Neural cell (in vitro differentiated cells): ENCODE results near the gene FGF5.

Source experiments
- EZH2 ChIP-seq: fragments of 200-600, 300-800 bp; shearing (Covaris generic), sonication (generic); IDR thresholded peaks from 2 replicates; pipeline ENCODE4 v1.6.1; 2014; ENCODE audit warnings: antibody characterized with exemption, low read length, borderline replicate concordance, mild to moderate bottlenecking; ENCODE audit not compliant: insufficient read depth, poor library complexity, severe bottlenecking
- POLR2AphosphoS5 ChIP-seq: IDR thresholded peaks from 2 replicates; pipeline ENCODE4 v1.6.1; 2012
- REST ChIP-seq: IDR thresholded peaks from 2 replicates; pipeline ENCODE4 v1.6.1; 2012; ENCODE audit warnings: borderline replicate concordance
- SMC3 ChIP-seq: fragments of 450-650 bp; conservative IDR thresholded peaks from 2 replicates; pipeline ENCODE4 v1.6.1; 2014; ENCODE audit warnings: antibody characterized with exemption, mild to moderate bottlenecking, moderate library complexity; ENCODE audit not compliant: poor library complexity
- TAF1 ChIP-seq: IDR thresholded peaks from 2 replicates; pipeline ENCODE4 v1.6.1; 2012; ENCODE audit warnings: low read depth
- TF ChIP-seq, protein P1 (sequence below): fragments of 450-650 bp; IDR thresholded peaks from 2 replicates; pipeline ENCODE4 v1.5.1; 2014; ENCODE audit warnings: antibody characterized with exemption, mild to moderate bottlenecking, moderate library complexity; ENCODE audit not compliant: poor library complexity, severe bottlenecking

DNA sequence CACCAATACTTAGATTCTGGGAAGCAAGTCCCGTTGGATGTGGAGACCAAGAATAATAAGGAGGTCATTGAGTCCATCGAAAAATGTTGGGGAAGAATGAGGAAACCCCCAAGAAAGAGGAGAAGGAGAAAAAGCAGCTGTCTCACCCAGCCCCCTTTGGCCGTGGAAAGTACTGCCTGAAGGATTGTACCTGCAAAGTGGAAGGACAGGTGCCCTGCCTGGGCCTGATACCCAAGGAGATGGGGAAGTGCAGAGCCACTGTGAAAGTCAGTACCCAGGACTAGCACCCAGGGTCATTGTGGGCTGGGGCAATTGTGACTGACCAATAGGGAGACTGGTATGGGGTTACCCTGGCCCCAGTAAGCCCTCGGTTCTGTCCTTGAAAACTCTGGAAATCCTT, 55.3 kb downstream of the FGF5 start:
- TF ChIP-seq, protein P1, sequence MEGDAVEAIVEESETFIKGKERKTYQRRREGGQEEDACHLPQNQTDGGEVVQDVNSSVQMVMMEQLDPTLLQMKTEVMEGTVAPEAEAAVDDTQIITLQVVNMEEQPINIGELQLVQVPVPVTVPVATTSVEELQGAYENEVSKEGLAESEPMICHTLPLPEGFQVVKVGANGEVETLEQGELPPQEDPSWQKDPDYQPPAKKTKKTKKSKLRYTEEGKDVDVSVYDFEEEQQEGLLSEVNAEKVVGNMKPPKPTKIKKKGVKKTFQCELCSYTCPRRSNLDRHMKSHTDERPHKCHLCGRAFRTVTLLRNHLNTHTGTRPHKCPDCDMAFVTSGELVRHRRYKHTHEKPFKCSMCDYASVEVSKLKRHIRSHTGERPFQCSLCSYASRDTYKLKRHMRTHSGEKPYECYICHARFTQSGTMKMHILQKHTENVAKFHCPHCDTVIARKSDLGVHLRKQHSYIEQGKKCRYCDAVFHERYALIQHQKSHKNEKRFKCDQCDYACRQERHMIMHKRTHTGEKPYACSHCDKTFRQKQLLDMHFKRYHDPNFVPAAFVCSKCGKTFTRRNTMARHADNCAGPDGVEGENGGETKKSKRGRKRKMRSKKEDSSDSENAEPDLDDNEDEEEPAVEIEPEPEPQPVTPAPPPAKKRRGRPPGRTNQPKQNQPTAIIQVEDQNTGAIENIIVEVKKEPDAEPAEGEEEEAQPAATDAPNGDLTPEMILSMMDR: no peak
- TF ChIP-seq EZH2 (no peak), SMC3 (no peak), POLR2AphosphoS5 (no peak), TAF1 (no peak), REST (no peak)
